Astrocyte of the hippocampus (primary cell): ENCODE data around the gene RBM20.

Source experiments
- DNase-seq: peaks from one replicate; pipeline ENCODE4 v3.0.0; 2011; ENCODE audit warnings: low read depth, low spot score

The RBM20 gene

GRCh38 chr10:110672580-110672919, 28.4 kb downstream of the RBM20 start:
- DNase-seq = no peak

GRCh38 chr10:110676016-110676415, 31.9 kb downstream of the RBM20 start:
- DNase-seq = no peak

- DNase-seq = peak; percentile 41
Observed at GRCh38 chr10:110679486-110680272, 35.5 kb downstream of the RBM20 start.

GRCh38 chr10:110680273-110681020, 36.3 kb downstream of the RBM20 start:
- DNase-seq = no peak

- DNase-seq = peak; percentile 58
Observed at GRCh38 chr10:110681023-110681681, 37.0 kb downstream of the RBM20 start.

- DNase-seq = no peak
Observed at GRCh38 chr10:110682348-110682747, 38.2 kb downstream of the RBM20 start.

- no peak for DNase-seq
Observed at GRCh38 chr10:110684800-110685446, 40.8 kb downstream of the RBM20 start.

GRCh38 chr10:110686047-110686446, 41.9 kb downstream of the RBM20 start:
- DNase-seq = no peak

GRCh38 chr10:110686949-110687348, 42.8 kb downstream of the RBM20 start:
- no peak for DNase-seq

GRCh38 chr10:110687400-110687799, 43.3 kb downstream of the RBM20 start:
- DNase-seq = no peak

GRCh38 chr10:110691139-110691538, 47.0 kb downstream of the RBM20 start:
- no peak for DNase-seq

- DNase-seq = no peak
Observed at GRCh38 chr10:110694263-110694662, 50.1 kb downstream of the RBM20 start.

GRCh38 chr10:110694820-110695538, 50.8 kb downstream of the RBM20 start:
- no peak for DNase-seq

- no peak for DNase-seq
Observed at GRCh38 chr10:110695539-110695886, 51.4 kb downstream of the RBM20 start.

- DNase-seq = no peak
Observed at GRCh38 chr10:110696436-110696835, 52.3 kb downstream of the RBM20 start.

GRCh38 chr10:110698340-110698739, 54.2 kb downstream of the RBM20 start:
- DNase-seq = no peak

GRCh38 chr10:110698782-110699201, 54.7 kb downstream of the RBM20 start:
- no peak for DNase-seq

- DNase-seq = peak; percentile 28
Observed at GRCh38 chr10:110699859-110700468, 55.8 kb downstream of the RBM20 start.

- DNase-seq = no peak
Observed at GRCh38 chr10:110700947-110701616, 56.9 kb downstream of the RBM20 start.

- peak; percentile 43 for DNase-seq
Observed at GRCh38 chr10:110701617-110701971, 57.5 kb downstream of the RBM20 start.

- no peak for DNase-seq
Observed at GRCh38 chr10:110704070-110704469, 59.9 kb downstream of the RBM20 start.
